HepG2 (cell line): Measurements from ENCODE around the gene UGT1A7. TPM values are rescaled to one million over a fixed set of nuclear protein-coding genes. Genes with fewer than 3 reads are reported as not detected.

Source experiments
- ATAC-seq: fragments of 200-7000 bp; cut with Tn5 transposase; 3 replicates; pipeline ENCODE4 v1.9.1; 2020; ENCODE audit warnings: mild to moderate bottlenecking, moderate library complexity
- BruUV-seq: library from RNA; stranded (reverse); fragments of 400-500 nt; replicated peaks from 2 replicates; lab custom pipeline; 2021; lab: Mats Ljungman, UMichigan
- CTCF ChIA-PET: fragments of 300-600 bp; formaldehyde crosslinking; extraction: SDS; loops from one replicate; lab custom pipeline; 2021; ENCODE audit warnings: low total read pairs, inconsistent platforms, low intra/inter-chr PET ratio; lab: Yijun Ruan, JAX
- POLR2A ChIA-PET: fragments of 350-600 bp; sonication (Branson Sonifier 250); formaldehyde crosslinking; loops from one replicate; lab custom pipeline; 2020; ENCODE audit warnings: antibody characterized with exemption, inconsistent platforms; lab: Yijun Ruan, JAX
- DNase-seq: peaks from one replicate; pipeline ENCODE4 v3.0.0-alpha.2; 2015; ENCODE audit warnings: low spot score
- FAIRE-seq: peaks from 3 replicates; lab custom pipeline; 2011; peaks lifted over from hg19 to GRCh38; lab: Jason Lieb, UNC
- H2AFZ ChIP-seq: one replicate; pipeline ENCODE4 v1.6.1; 2011; ENCODE audit warnings: low read length, inconsistent platforms
- H3K27ac ChIP-seq: fragments of 300-600 bp; 3 replicates; pipeline ENCODE4 v1.8.0; 2011; ENCODE audit warnings: mixed run types, mild to moderate bottlenecking, mixed read lengths, low read length, inconsistent platforms; ENCODE audit not compliant: insufficient read depth; ENCODE audit errors: extremely low read length
- H3K27me3 ChIP-seq, 2 experiments: fragments of 200-600 bp in 1 of 2; 2 replicates in 1 of 2; 3 replicates in 1 of 2; pipeline versions ENCODE4 v1.6.0 to v1.8.0; 2011; ENCODE audit warnings: low read length in 2 of 2, mild to moderate bottlenecking in 2 of 2, moderate library complexity in 2 of 2, inconsistent platforms in 1 of 2; ENCODE audit not compliant: insufficient read depth in 2 of 2, control insufficient read depth in 1 of 2
- H3K36me3 ChIP-seq, 2 experiments: fragments of 200-600 bp in 1 of 2; replicated peaks in 1 of 2; 2 replicates in 1 of 2; 3 replicates in 1 of 2; pipeline versions ENCODE4 v1.5.1 to v1.8.0; 2011; ENCODE audit warnings: low read length in 2 of 2, inconsistent platforms in 1 of 2; ENCODE audit not compliant: insufficient read depth in 2 of 2, control insufficient read depth in 1 of 2
- H3K4me1 ChIP-seq: 2 replicates; pipeline ENCODE4 v1.5.1; 2012; ENCODE audit warnings: low read length, inconsistent platforms; ENCODE audit not compliant: insufficient read depth
- H3K4me2 ChIP-seq: 2 replicates; pipeline ENCODE4 v1.6.0; 2011; ENCODE audit warnings: low read depth, low read length, inconsistent platforms
- H3K4me3 ChIP-seq, 3 experiments: fragments of 200-600 bp in 1 of 3; sonication (generic), shearing (Covaris generic) in 1 of 3; replicated peaks in 1 of 3; 2 replicates each; pipeline ENCODE4 v1.5.1; 2011 to 2016; ENCODE audit warnings: low read length in 3 of 3, inconsistent platforms in 2 of 3, low read depth in 2 of 3, mild to moderate bottlenecking in 2 of 3, control low read depth in 1 of 3, mixed read lengths in 1 of 3; ENCODE audit not compliant: insufficient read depth in 1 of 3
- H3K79me2 ChIP-seq: one replicate; pipeline ENCODE4 v1.6.1; 2011; ENCODE audit warnings: low read length, inconsistent platforms; ENCODE audit not compliant: insufficient read depth
- H3K9ac ChIP-seq: 2 replicates; pipeline ENCODE4 v1.6.0; 2011; ENCODE audit warnings: mild to moderate bottlenecking, low read depth, low read length, inconsistent platforms; ENCODE audit not compliant: insufficient read depth
- H3K9me3 ChIP-seq: 2 replicates; pipeline ENCODE4 v1.5.1; 2012; ENCODE audit warnings: mild to moderate bottlenecking, low read length
- H4K20me1 ChIP-seq: 2 replicates; pipeline ENCODE4 v1.6.0; 2011; ENCODE audit warnings: inconsistent platforms, mild to moderate bottlenecking, low read length, moderate library complexity; ENCODE audit not compliant: insufficient read depth
- AHR ChIP-seq: IDR thresholded peaks from 2 replicates; pipeline ENCODE4 v1.6.1; 2018; ENCODE audit warnings: missing genetic modification reagents, missing compliant biosample characterization
- BORCS8-MEF2B ChIP-seq: sonication (generic); formaldehyde crosslinking; IDR thresholded peaks from 2 replicates; pipeline ENCODE4 v1.8.0; 2022; ENCODE audit warnings: mild to moderate bottlenecking, missing genetic modification reagents
- CREB1 ChIP-seq, 2 experiments: fragments of 450-650 bp in 1 of 2; IDR thresholded peaks; 2 replicates each; pipeline ENCODE4 v1.6.1; 2016 to 2017; ENCODE audit warnings: control low read depth in 1 of 2, mild to moderate bottlenecking in 1 of 2, missing compliant biosample characterization in 1 of 2, missing genetic modification characterization in 1 of 2
- DMAP1 ChIP-seq: IDR thresholded peaks from 2 replicates; pipeline ENCODE4 v1.6.1; 2016
- EHMT2 ChIP-seq: fragments of 200-600 bp; sonication (generic); IDR thresholded peaks from 2 replicates; pipeline ENCODE4 v1.7.0; 2017; ENCODE audit warnings: antibody characterized with exemption, low read depth, low read length, borderline replicate concordance
- HIVEP1 ChIP-seq: sonication (generic); formaldehyde crosslinking; IDR thresholded peaks from 2 replicates; pipeline ENCODE4 v1.4.0; 2020; ENCODE audit warnings: mild to moderate bottlenecking, missing genetic modification reagents
- MBD4 ChIP-seq: IDR thresholded peaks from 2 replicates; pipeline ENCODE4 v1.6.1; 2012; ENCODE audit warnings: low read length, inconsistent platforms, borderline replicate concordance
- SIN3B ChIP-seq: fragments of 150-350 bp; IDR thresholded peaks from 2 replicates; pipeline ENCODE4 v1.6.1; 2014; ENCODE audit warnings: low read length
- SP1 ChIP-seq, 2 experiments: fragments of 450-650 bp in 1 of 2; sonication (generic) in 1 of 2; formaldehyde crosslinking in 1 of 2; IDR thresholded peaks; 2 replicates each; pipeline versions ENCODE4 v1.4.0 to v1.6.1; 2016 to 2020; ENCODE audit warnings: missing genetic modification reagents in 1 of 2
- ZNF451 ChIP-seq: sonication (generic); formaldehyde crosslinking; IDR thresholded peaks from 2 replicates; pipeline ENCODE4 v1.5.0; 2020; ENCODE audit warnings: mild to moderate bottlenecking, missing genetic modification reagents
- ZNF777 ChIP-seq: sonication (generic); formaldehyde crosslinking; IDR thresholded peaks from 2 replicates; pipeline ENCODE4 v1.4.0; 2020; ENCODE audit warnings: missing genetic modification reagents
- WGBS: methylation state at CpG from one replicate; pipeline ENCODE4 v1.1.6; 2017; ENCODE audit warnings: low lambda C conversion rate; 5-methylcytosine and 5-hydroxymethylcytosine counted together
- in situ Hi-C: cut with HindIII; loops from 2 replicates; pipeline ENCODE4 v1.10.0; 2017; ENCODE audit warnings: low pct_unique_long_range_greater_than_20kb; ENCODE audit not compliant: extremely low pct_ligation_motif_present
- intact Hi-C: fragments of 100-400 bp; cut with micrococcal nuclease; formaldehyde crosslinking; loops from one replicate; pipeline ENCODE4 v1.10.0; 2022; ENCODE audit not compliant: unreplicated experiment
- polyA plus RNA-seq, 8 experiments: library from polyadenylated mRNA; depleted of rRNA in 3 of 8; stranded (reverse) in 7 of 8; unstranded in 1 of 8; fragments of >200 nt; fragmentation: Illumina TruSeq in 4 of 8; extraction: Trizol in 4 of 8; gene quantifications; 2 replicates each; pipeline versions ENCODE4 v1.2.1 to v1.2.3, GENCODE V29; 2011 to 2016; ENCODE audit warnings: low read depth in 4 of 8, missing spikeins in 1 of 8, mixed read lengths in 1 of 8; ENCODE audit not compliant: insufficient read depth in 1 of 8
- total RNA-seq, 5 experiments: library from RNA; depleted of rRNA; stranded (reverse); fragments of >200 nt; fragmentation: Illumina TruSeq; extraction: Trizol; gene quantifications; 2 replicates each; pipeline ENCODE4 v1.2.3, GENCODE V29; 2016; ENCODE audit warnings: low read depth in 1 of 5
- TF ChIP-seq, protein P1 (sequence below): sonication (generic); formaldehyde crosslinking; IDR thresholded peaks from 2 replicates; pipeline ENCODE4 v1.4.0; 2020; ENCODE audit warnings: missing genetic modification reagents, low read depth, mild to moderate bottlenecking, borderline replicate concordance
- TF ChIP-seq, protein P2 (sequence below): sonication (generic); formaldehyde crosslinking; conservative IDR thresholded peaks from 2 replicates; pipeline ENCODE4 v1.5.0; 2020; ENCODE audit warnings: missing genetic modification reagents
- TF ChIP-seq, protein P3 (sequence below): sonication (generic); formaldehyde crosslinking; IDR thresholded peaks from 2 replicates; pipeline ENCODE4 v1.4.0; 2020; ENCODE audit warnings: mild to moderate bottlenecking, missing genetic modification reagents
- TF ChIP-seq, protein P4 (sequence below): sonication (generic); formaldehyde crosslinking; IDR thresholded peaks from 2 replicates; pipeline ENCODE4 v1.9.0; 2021; ENCODE audit warnings: missing genetic modification reagents, mild to moderate bottlenecking, borderline replicate concordance
- TF ChIP-seq, protein P5 (sequence below), 2 experiments: sonication (generic) in 1 of 2; formaldehyde crosslinking in 1 of 2; IDR thresholded peaks; 2 replicates each; pipeline versions ENCODE4 v1.5.1 to v1.6.1; 2011 to 2020; ENCODE audit warnings: borderline replicate concordance in 1 of 2, low read depth in 1 of 2, low read length in 1 of 2, mild to moderate bottlenecking in 1 of 2, missing genetic modification reagents in 1 of 2, moderate library complexity in 1 of 2

Gene UGT1A7
- total and polyA plus RNA-seq, 2 of the 13 experiments (the other 11 are each of a cell fraction or from before 2014, with no cell fraction given) = not detected

DNA sequence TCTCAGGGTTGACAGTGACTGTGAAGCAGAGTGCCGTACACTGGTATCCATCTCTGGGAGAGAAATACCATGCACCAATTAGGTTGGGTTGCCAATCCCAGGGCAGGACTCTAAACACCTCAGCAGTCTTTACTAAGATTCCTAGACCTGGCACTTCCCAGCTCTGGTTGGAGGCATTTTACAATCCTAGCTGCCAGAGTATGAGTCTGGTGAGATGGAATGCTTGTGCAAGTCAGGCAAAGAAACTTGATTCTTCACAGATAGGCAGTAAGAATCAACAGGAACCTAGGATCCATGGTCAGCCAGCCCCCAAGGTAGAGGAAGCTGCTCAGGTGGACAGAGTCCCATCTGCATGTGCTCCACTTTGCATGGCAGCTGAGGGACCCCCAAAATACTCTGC is 25.0 kb downstream of the UGT1A7 start:
- no TSS peak for BruUV-seq
- TF ChIP-seq, protein P1, sequence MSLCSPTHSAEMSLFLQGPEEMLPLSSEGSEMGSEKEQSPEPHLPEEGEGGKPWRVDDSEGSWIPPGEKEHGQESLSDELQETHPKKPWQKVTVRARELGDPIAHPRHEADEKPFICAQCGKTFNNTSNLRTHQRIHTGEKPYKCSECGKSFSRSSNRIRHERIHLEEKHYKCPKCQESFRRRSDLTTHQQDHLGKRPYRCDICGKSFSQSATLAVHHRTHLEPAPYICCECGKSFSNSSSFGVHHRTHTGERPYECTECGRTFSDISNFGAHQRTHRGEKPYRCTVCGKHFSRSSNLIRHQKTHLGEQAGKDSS (CRISPR knock-in tag) = no peak
- no peak for TF ChIP-seq AHR (CRISPR knock-in tag)
- TF ChIP-seq, protein P2, sequence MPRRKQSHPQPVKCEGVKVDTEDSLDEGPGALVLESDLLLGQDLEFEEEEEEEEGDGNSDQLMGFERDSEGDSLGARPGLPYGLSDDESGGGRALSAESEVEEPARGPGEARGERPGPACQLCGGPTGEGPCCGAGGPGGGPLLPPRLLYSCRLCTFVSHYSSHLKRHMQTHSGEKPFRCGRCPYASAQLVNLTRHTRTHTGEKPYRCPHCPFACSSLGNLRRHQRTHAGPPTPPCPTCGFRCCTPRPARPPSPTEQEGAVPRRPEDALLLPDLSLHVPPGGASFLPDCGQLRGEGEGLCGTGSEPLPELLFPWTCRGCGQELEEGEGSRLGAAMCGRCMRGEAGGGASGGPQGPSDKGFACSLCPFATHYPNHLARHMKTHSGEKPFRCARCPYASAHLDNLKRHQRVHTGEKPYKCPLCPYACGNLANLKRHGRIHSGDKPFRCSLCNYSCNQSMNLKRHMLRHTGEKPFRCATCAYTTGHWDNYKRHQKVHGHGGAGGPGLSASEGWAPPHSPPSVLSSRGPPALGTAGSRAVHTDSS (CRISPR knock-in tag) = no peak
- TF ChIP-seq, protein P3, sequence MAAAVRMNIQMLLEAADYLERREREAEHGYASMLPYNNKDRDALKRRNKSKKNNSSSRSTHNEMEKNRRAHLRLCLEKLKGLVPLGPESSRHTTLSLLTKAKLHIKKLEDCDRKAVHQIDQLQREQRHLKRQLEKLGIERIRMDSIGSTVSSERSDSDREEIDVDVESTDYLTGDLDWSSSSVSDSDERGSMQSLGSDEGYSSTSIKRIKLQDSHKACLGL (CRISPR knock-in tag) = no peak
- no peak for TF ChIP-seq ZNF777 (CRISPR knock-in tag)
- TF ChIP-seq, protein P4, sequence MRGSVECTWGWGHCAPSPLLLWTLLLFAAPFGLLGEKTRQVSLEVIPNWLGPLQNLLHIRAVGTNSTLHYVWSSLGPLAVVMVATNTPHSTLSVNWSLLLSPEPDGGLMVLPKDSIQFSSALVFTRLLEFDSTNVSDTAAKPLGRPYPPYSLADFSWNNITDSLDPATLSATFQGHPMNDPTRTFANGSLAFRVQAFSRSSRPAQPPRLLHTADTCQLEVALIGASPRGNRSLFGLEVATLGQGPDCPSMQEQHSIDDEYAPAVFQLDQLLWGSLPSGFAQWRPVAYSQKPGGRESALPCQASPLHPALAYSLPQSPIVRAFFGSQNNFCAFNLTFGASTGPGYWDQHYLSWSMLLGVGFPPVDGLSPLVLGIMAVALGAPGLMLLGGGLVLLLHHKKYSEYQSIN (CRISPR knock-in tag) = no peak
- TF ChIP-seq CREB1 (IDR thresholded peaks at IDR 0.05) = no peak
- TF ChIP-seq CREB1 (CRISPR knock-in tag; IDR thresholded peaks at IDR 0.05) = no peak
- TF ChIP-seq DMAP1 (CRISPR knock-in tag) = no peak
- no peak for TF ChIP-seq SP1 (IDR thresholded peaks at IDR 0.05)
- no peak for TF ChIP-seq SP1 (CRISPR knock-in tag; IDR thresholded peaks at IDR 0.05)
- TF ChIP-seq BORCS8-MEF2B (CRISPR knock-in tag) = no peak
- no peak for TF ChIP-seq EHMT2
- TF ChIP-seq SIN3B = no peak
- TF ChIP-seq, protein P5, sequence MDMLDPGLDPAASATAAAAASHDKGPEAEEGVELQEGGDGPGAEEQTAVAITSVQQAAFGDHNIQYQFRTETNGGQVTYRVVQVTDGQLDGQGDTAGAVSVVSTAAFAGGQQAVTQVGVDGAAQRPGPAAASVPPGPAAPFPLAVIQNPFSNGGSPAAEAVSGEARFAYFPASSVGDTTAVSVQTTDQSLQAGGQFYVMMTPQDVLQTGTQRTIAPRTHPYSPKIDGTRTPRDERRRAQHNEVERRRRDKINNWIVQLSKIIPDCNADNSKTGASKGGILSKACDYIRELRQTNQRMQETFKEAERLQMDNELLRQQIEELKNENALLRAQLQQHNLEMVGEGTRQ (IDR thresholded peaks at IDR 0.05; ENCODE audit: low read depth, low read length) = no peak
- TF ChIP-seq, protein P5 (CRISPR knock-in tag; IDR thresholded peaks at IDR 0.05; ENCODE audit: borderline replicate concordance) = no peak
- TF ChIP-seq ZNF451 (CRISPR knock-in tag) = no peak
- no peak for TF ChIP-seq HIVEP1 (CRISPR knock-in tag)
- TF ChIP-seq MBD4 = no peak
- Histone ChIP-seq H3K9ac (no peak overlapping the region), H2AFZ (no peak overlapping the region), H3K4me3 (no peak overlapping the region), H3K4me1 (no peaks in the 10 kb centered on the region), H4K20me1 (no peaks in the 10 kb centered on the region), H3K4me2 (no peak overlapping the region), H3K27ac (no peak overlapping the region), H3K36me3 (no peaks in the 10 kb centered on the region), H3K79me2 (no peaks in the 10 kb centered on the region), H3K27me3 (no peaks in the 10 kb centered on the region), H3K9me3 (no peaks in the 10 kb centered on the region)
- intact Hi-C loops = no loop called here
- in situ Hi-C loops = no loop called here
- no peak for FAIRE-seq
- no peak for DNase-seq
- no peak for ATAC-seq
- POLR2A ChIA-PET = no interaction called here
- CTCF ChIA-PET = no interaction called here
- WGBS = 33% methylated on average over 1 of the region's 1 CpG
